HEK293T (cell line): ENCODE data around the gene CMYA5.

Source experiments
- ARNT ChIP-seq: fragments of 450-650 bp; IDR thresholded peaks from 2 replicates; pipeline ENCODE4 v1.6.1; 2017; ENCODE audit warnings: mild to moderate bottlenecking
- ELF4 ChIP-seq: fragments of 450-650 bp; IDR thresholded peaks from 2 replicates; pipeline ENCODE4 v1.6.1; 2017; ENCODE audit warnings: antibody characterized with exemption
- FOXA1 ChIP-seq: fragments of 450-650 bp; IDR thresholded peaks from 2 replicates; pipeline ENCODE4 v1.6.1; 2016; ENCODE audit warnings: mild to moderate bottlenecking
- FOXM1 ChIP-seq: fragments of 450-650 bp; IDR thresholded peaks from 2 replicates; pipeline ENCODE4 v1.6.1; 2017; ENCODE audit warnings: mild to moderate bottlenecking, borderline replicate concordance
- LEF1 ChIP-seq: fragments of 450-650 bp; IDR thresholded peaks from 2 replicates; pipeline ENCODE4 v1.6.1; 2017; ENCODE audit warnings: mild to moderate bottlenecking, borderline replicate concordance
- ZNF384 ChIP-seq: fragments of 450-650 bp; IDR thresholded peaks from 2 replicates; pipeline ENCODE4 v1.6.1; 2016

DNA sequence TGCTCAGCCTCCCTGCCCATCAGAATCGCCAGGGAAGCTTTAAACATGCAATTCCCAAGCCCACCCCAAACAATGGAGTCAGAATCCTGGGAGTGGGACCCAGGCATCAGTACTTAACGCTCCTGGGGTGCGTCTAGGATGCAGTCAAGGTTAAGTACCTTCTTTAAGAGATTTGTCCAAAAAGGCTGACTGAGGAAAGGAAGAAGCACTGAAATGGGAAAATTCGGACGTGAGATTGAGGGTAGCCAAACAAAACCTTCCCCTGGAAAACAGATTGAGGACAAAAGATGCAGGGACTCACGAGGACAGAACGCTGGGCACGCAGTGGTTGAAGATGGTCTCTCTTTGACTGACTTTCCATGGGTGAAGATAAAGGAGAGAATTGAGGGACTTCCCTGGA is 157.9 kb downstream of the CMYA5 start:
- TF ChIP-seq ARNT (no peak), ZNF384 (no peak), LEF1 (no peak), FOXA1 (no peak), ELF4 (no peak), FOXM1 (no peak)
